GM19463 (cell line): ENCODE measurements around the gene CELSR1.
"Not testable (repeated sequence)": the region's sequence is repeated elsewhere in the genome, so short reads cannot be mapped to it uniquely, and the experiment has no call there.

Experiments used
- ATAC-seq: cut with Tn5 transposase; IDR thresholded peaks from one replicate; pipeline ENCODE4 v1.9.1; 2021; ENCODE audit warnings: mild to moderate bottlenecking, moderate library complexity; ENCODE audit not compliant: unreplicated experiment

Gene CELSR1

GRCh38 chr22:46486996-46487717, 50.3 kb downstream of the CELSR1 start:
- no peak for ATAC-seq

DNA sequence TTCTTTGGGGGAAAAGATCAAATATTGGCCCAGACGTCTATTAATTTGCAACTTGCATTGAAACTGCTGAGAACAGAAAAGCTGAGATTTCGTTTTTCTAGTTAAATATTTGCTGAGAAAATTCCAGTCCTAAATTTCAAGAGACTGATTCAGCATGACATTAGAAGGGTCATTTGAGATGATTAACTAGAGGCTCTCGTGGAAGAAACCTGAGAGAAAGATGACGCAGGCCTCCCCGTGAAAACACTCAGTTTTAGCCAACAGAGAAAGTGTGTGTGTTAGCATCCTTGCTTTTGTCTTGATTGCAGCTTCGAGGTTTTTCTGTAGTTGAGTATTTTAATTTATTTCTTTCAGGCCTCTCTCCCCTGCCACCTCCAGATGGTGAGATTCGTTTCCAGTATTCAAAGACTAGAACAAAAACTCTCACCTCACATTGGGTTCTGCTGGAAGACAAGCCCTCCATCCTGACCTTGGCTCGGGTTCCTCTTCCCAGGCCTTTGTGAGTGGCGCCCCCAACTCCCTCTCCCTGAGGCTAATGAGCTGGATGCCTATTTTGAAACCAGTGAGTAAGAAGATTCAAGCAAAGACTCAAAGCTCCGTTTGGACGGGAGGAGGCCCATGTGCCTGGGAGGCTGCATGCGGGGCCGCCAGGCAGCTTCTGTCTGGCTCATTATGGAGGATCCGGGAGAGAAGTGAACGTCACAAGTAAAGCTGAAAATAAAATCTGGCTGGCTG, 52.4 kb downstream of the CELSR1 start:
- ATAC-seq = no peak

- no peak for ATAC-seq
These were observed 53.1 kb downstream of the CELSR1 start for GRCh38 chr22:46484156-46484860.

DNA sequence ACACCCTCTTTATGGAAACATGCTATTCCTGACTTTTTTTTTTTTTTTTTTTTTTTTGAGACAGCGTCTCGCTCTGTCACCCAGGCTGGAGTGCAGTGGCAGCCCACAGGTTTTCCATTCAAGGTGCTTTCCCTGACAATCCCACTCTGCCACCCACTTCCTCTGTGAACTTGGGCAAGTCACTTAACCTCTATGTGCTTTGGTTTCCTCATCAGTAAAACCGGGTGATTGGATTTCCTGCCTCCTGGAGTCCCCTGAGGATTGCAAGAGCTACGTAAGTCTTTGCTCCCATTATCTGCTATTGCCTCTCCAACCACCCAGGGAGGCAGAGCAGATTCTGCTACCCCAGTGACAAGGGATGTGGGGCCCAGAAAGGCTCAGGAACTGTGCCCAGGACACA, 54.1 kb downstream of the CELSR1 start:
- ATAC-seq = no peak

DNA sequence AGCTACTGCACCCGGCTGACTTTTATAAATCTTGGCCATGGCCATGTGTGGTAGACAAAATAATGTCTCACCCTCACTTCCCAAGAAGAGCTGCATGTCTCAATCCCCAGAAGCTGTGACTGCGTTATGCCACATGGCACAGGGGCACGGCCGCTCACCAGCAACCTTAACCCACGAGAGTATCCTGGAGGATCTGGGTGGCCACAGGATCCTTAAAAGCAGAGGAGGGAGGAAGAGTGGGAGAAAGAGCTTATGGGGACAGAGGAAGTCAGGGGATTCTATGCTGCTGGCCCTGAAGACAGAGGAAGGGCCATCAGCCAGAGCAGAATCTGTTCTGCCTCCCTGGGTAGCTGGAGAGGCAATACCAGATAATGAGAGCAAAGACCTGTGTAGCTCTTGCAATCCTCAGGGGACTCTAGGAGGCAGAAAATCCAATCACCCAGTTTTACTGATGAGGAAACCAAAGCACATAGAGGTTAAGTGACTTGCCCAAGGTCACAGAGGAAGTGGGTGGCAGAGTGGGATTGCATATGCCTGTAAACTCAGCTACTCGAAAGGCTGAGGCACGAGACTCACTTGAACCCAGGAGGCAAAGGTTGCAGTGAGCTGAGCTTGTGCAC, 55.3 kb downstream of the CELSR1 start:
- ATAC-seq = no peak

GRCh38 chr22:46481386-46481785, 56.0 kb downstream of the CELSR1 start:
- no peak for ATAC-seq

DNA sequence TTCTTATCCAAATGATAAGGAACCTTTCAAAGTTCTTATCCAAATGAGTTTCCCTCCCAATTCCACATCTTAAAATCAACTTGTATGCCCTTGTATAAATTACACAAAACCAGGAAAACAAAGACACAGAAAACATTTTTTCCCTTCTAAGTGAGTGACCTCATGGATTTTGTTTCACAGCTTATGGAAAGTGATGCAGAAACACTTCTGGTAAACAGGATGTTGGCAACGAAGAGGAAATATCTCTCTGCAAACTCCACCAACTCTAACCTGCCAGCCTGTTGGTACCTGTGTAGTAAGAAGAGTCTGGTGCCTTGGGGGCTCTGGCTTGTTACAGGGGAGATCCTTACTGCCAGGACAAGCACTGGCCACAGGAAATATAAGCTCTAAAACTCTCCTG, 57.0 kb downstream of the CELSR1 start:
- ATAC-seq = no peak

- no peak for ATAC-seq
These were observed 58.4 kb downstream of the CELSR1 start for GRCh38 chr22:46479046-46479445.

DNA sequence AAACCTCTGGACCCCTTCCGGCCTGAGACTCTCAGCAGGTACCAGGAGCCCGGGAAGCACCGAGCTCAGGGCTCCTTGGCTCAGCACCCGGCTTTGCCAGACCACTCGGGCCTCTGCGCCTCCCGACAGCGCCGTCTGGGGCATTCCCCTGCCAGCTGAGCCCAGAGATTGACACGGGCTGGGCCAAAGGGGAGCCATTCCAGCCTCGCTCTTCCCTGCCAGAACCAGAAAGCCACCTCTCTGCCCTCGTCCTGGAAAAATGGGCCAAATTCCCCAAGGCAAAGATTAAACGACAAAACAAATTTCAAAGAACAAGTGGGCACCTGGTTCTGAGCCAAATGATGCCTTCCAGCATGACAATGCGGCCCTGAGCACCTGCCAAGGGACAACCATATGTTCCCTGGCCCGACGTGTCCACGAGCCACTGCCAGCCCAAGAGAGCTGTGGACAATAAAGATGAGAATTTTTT, 59.3 kb downstream of the CELSR1 start:
- ATAC-seq = no peak

DNA sequence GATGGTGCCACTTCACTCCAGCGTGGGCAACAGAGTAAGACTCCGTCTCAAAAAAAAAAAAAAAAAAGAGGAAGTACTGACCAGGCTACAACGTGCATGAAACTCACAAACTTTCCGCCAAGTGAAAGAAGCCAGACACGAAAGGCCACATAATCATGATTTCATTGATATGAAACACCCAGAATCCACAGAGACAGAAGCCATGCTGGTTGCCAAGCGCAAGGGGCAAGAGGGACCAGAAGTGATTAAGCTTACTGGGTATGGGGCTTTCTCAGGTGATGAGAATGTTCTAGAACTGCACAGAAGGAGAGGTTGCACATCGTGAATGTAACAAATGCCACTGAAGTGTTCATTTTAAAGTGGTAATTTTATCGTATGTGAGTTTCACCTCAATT, 60.9 kb downstream of the CELSR1 start:
- no peak for ATAC-seq

- ATAC-seq = no peak
These were observed 63.4 kb downstream of the CELSR1 start for GRCh38 chr22:46473896-46474557.

DNA sequence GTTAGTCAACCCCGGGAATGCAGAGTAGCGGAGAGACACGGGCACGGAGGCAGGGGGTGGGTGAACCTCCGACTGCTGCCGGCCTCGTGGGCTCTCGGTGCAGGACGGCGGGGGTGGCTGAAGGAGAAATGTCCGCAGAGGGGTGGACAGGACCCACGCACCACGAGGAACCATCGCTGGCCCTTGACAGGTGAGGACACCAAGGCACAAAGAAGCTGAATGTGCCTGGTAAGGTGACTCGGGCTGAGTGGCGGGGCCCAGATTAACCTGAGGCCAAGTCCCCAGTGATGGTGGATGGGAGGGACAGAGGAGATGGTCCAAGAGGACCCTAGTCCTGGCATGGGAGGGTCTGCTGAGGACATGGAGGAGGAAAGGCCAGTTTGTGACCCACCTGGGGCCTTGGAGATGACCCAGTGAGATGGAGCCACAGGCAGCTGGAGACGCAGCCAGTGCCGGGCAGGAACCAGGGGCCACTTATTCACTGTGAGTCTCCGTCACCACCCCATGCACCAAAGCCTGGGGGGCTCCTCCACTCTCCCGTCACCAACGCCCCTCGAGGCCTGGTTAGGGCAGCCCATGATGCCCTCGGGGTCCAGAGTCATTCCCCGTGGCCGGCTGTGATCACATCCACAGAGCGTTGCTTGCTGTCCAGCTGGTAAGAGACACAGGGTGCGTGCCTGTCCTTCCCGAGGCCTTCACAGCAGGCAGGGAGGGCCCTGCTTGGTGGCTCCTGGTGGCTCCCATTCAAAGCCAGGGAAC, 64.2 kb downstream of the CELSR1 start:
- ATAC-seq = no peak

- no peak for ATAC-seq
These were observed 64.8 kb downstream of the CELSR1 start for GRCh38 chr22:46472722-46473016.

DNA sequence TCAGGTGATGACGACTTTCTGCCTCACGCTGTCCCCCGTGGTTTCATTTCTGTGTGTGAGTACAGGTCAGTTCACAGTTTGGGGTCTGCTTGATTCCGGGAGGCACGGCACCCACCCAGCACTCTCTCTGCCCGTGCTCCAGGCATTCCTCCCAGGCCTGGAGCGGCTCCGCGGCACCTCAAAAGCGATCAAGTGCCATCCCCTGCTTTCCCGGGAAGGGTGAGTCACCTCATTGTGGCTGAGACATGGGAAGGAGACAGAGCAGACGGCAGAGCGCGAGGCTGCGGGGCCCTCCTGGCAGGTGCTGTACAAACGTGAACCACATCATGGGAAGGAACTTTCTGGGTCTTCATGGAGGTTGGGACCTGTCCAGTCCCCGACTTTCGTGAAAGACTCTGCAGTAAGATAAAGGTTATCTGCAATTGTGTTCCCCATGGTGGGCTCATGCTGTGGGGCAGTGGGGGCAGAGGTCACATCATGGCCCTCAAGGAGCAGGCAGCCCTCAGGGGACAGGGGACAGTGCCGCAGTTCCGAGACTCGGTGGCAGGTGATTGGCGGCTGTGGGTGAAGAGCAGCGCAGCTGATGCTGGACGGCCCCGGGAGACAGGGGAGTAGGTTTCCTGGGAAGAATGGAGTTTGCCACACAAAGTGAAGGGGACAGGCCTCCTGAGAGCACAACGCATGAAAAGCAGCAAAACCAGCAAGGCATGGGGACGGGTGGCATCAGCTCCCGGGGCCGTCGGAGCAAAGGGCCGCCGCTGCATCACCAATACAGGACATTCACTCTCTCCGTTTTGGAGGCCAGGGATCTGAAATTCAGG, 65.3 kb downstream of the CELSR1 start:
- ATAC-seq = no peak

GRCh38 chr22:46471330-46471729, 66.1 kb downstream of the CELSR1 start:
- ATAC-seq = not testable (repeated sequence)

DNA sequence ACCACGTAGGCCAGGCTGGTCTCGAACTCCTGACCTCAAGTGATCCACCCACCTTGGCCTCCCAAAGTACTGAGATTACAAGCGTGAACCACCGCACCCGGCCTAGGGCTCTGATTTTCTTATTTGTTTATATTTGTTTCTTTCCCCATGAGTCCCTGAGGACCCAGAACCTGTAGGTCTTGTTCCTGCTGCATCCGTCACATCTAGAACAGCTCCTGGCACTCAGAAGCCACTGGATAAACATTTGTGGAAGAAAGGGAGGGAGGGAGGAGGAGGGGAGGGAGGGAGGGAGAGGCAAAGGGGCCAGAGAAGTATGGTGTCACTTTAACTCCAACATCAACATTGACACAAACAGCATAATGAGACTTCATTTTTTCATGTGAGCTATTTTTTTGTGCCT, 67.7 kb downstream of the CELSR1 start:
- ATAC-seq = no peak

- no peak for ATAC-seq
These were observed 70.4 kb downstream of the CELSR1 start for GRCh38 chr22:46467006-46467405.

GRCh38 chr22:46466255-46466676, 71.2 kb downstream of the CELSR1 start:
- ATAC-seq = no peak

DNA sequence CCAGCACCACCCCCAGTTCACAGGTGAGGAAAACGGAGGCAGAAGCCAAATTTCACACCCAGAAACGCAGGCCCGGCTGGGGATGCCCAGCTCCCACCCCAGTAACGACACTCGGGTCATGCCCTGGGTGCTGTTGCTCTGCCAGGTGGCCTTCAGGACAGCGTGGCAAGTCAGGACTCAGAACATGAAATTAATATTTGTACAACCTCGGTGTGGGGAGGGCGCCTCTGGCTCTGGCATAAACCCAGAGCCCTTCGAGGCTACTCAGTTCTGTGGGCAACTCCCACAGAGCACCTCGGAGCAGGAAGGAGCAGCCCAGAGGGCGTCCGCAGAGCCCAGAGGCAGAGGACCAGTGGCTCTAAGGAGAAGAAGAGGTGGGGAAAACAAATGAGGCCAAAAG, 71.6 kb downstream of the CELSR1 start:
- ATAC-seq = no peak
